Measurements from ENCODE around the gene DPH5. TPM values are rescaled to one million over a fixed set of nuclear protein-coding genes. Genes with fewer than 3 reads are reported as not detected.

Gene DPH5
- 39.4 and 42.5 TPM in 2 replicates for total RNA-seq
- 55.9 TPM for total RNA-seq (2013)
- polyA plus RNA-seq = 33.0 and 43.4 TPM in 2 replicates
- 9.7 and 15.6 TPM in 2 replicates for polyA minus RNA-seq

- peak within 1 kb of the TSS; percentile 97 for H3K27ac Mint-ChIP-seq
- Histone ChIP-seq H3K4me2 (replicated peaks; ENCODE audit: low read depth, low read length, poor library complexity, severe bottlenecking) (peak within 1 kb of the TSS; percentile 80), H3K4me3 (ENCODE audit: control extremely low read depth in 1 of 5, extremely low read depth in 1 of 5, insufficient read depth in 1 of 5, low read depth in 2 of 5, low read length in 4 of 5) (peak within 1 kb of the TSS; percentile 81 to 97 (median 92)), H3K27me3 (replicated peaks in 1 of 4; ENCODE audit: control extremely low read depth in 1 of 4, control insufficient read depth in 3 of 4, insufficient read depth in 4 of 4, low read length in 3 of 4) (no peaks in the 10 kb centered on the region), H3K27ac (ENCODE audit: low read length in 2 of 2) (peak within 1 kb of the TSS; percentile 78 to 85), H4K20me1 (ENCODE audit: control insufficient read depth, insufficient read depth, low read length, poor library complexity, severe bottlenecking) (no peaks in the 10 kb centered on the region), H2AFZ (ENCODE audit: insufficient read depth, low read depth, low read length, poor library complexity, severe bottlenecking) (peak within 1 kb of the TSS; percentile 92), H3K79me2 (ENCODE audit: control insufficient read depth, insufficient read depth, low read length) (peaks cover 92% of the 10 kb centered on the region), H3K36me3 (replicated peaks in 1 of 2; ENCODE audit: control extremely low read depth in 1 of 2, control insufficient read depth in 1 of 2, extremely low read depth in 1 of 2, insufficient read depth in 2 of 2, low read length in 1 of 2) (no peaks in the 10 kb centered on the region), H3K9ac (ENCODE audit: low read length) (peak within 1 kb of the TSS; percentile 89), H3K4me1 (ENCODE audit: control insufficient read depth in 2 of 2, insufficient read depth in 2 of 2, low read length in 2 of 2) (peaks cover 45 to 47% of the 10 kb centered on the region in 2 donors), H3K9me3 (ENCODE audit: control extremely low read depth in 1 of 3, control insufficient read depth in 2 of 3, insufficient read depth in 1 of 3, low read length in 2 of 3) (no peaks in the 10 kb centered on the region)
- ChIA-PET CTCF (interaction anchor here (0.9 to 4.8 kb wide), 4 partner anchors 10 to 284 kb away, joined by 3 to 24 read pairs (median 8); no protein-coding TSS in a partner anchor), POLR2A (interaction anchor here (1.3 to 2.3 kb wide), 3 partner anchors 210 to 221 kb away, joined by 5 to 10 read pairs (median 6); partner anchors contain the start of gene S1PR1)
- WGBS (ENCODE audit: insufficient coverage) = 0% methylated on average over 29 of the region's 37 CpGs
- H3K9me3 Mint-ChIP-seq (ENCODE audit: insufficient read depth) = no peaks in the 10 kb centered on the region
- ATAC-seq (ENCODE audit: low read depth) (peak; percentile 96), DNase-seq (peak; percentile 90)
- peaks cover 50% of the 10 kb centered on the region for H3K4me1 Mint-ChIP-seq
- peak within 1 kb of the TSS; percentile 98 for H3K4me3 Mint-ChIP-seq
- no peaks in the 10 kb centered on the region for H3K27me3 Mint-ChIP-seq
- TF ChIP-seq CTCF (IDR thresholded peaks at IDR 0.05) (no peak), EZH2 (IDR thresholded peaks at IDR 0.05; ENCODE audit: borderline replicate concordance, insufficient read depth, low read depth, low read length, poor library complexity, severe bottlenecking) (no peak)
- intact Hi-C loops (cut with micrococcal nuclease) = loop anchor here (1.0 to 10.0 kb wide), 8 partner anchors 25 to 281 kb away; no protein-coding TSS in a partner anchor
Measured at GRCh38 chr1:101025657-101026429, at the start of gene DPH5. Gene DPH5 (minus strand): TSS chr1:101025784. CDS start chr1:101025443, 341 bp downstream.

GRCh38 chr1:101073836-101074235 lies 48.3 kb upstream of the DPH5 start:
- Histone ChIP-seq H2AFZ (ENCODE audit: insufficient read depth, low read depth, low read length, poor library complexity, severe bottlenecking) (no peak overlapping the region), H3K27me3 (replicated peaks in 1 of 4; ENCODE audit: control extremely low read depth in 1 of 4, control insufficient read depth in 3 of 4, insufficient read depth in 4 of 4, low read length in 3 of 4) (no peaks in the 10 kb centered on the region), H3K36me3 (replicated peaks in 1 of 2; ENCODE audit: control extremely low read depth in 1 of 2, control insufficient read depth in 1 of 2, extremely low read depth in 1 of 2, insufficient read depth in 2 of 2, low read length in 1 of 2) (peaks cover 6 to 26% of the 10 kb centered on the region in 2 experiments), H3K79me2 (ENCODE audit: control insufficient read depth, insufficient read depth, low read length) (peaks cover 32% of the 10 kb centered on the region), H3K9ac (ENCODE audit: low read length) (no peak overlapping the region), H3K4me3 (ENCODE audit: control extremely low read depth in 1 of 5, extremely low read depth in 1 of 5, insufficient read depth in 1 of 5, low read depth in 2 of 5, low read length in 4 of 5) (no peak overlapping the region), H3K27ac (ENCODE audit: low read length in 2 of 2) (no peak overlapping the region), H3K9me3 (ENCODE audit: control extremely low read depth in 1 of 3, control insufficient read depth in 2 of 3, insufficient read depth in 1 of 3, low read length in 2 of 3) (peaks cover 0 to 2% (median 0%) of the 10 kb centered on the region in 3 donors), H3K4me1 (ENCODE audit: control insufficient read depth in 2 of 2, insufficient read depth in 2 of 2, low read length in 2 of 2) (peaks cover 12 to 15% of the 10 kb centered on the region in 2 donors), H4K20me1 (ENCODE audit: control insufficient read depth, insufficient read depth, low read length, poor library complexity, severe bottlenecking) (no peaks in the 10 kb centered on the region), H3K4me2 (replicated peaks; ENCODE audit: low read depth, low read length, poor library complexity, severe bottlenecking) (no peak overlapping the region)
- Mint-ChIP-seq H3K4me1 (peaks cover 32% of the 10 kb centered on the region), H3K27me3 (no peaks in the 10 kb centered on the region), H3K4me3 (no peak overlapping the region), H3K9me3 (ENCODE audit: insufficient read depth) (peaks cover 2% of the 10 kb centered on the region), H3K27ac (no peak overlapping the region)
- ATAC-seq (ENCODE audit: low read depth) (no peak), DNase-seq (no peak)
- CTCF ChIA-PET = interaction anchor here (0.9 kb wide), 1 partner anchor 284 kb away, joined by 3 read pairs; no protein-coding TSS in a partner anchor
- TF ChIP-seq EZH2 (IDR thresholded peaks at IDR 0.05; ENCODE audit: borderline replicate concordance, insufficient read depth, low read depth, low read length, poor library complexity, severe bottlenecking) (no peak), CTCF (IDR thresholded peaks at IDR 0.05) (no peak)
- POLR2A ChIA-PET = no interaction called here
- WGBS (ENCODE audit: insufficient coverage) = no CpG with 5 or more reads among the region's 2 CpGs
- intact Hi-C loops (cut with micrococcal nuclease) = loop anchor here (5.0 kb wide), 1 partner anchor 48 kb away; no protein-coding TSS in a partner anchor
